Pancreas (tissue), 10 donors: ENCODE measurements around the gene RPP25L. TPM values are rescaled to one million over a fixed set of nuclear protein-coding genes. Genes with fewer than 3 reads are reported as not detected.
"Not testable (repeated sequence)": the region's sequence is repeated elsewhere in the genome, so short reads cannot be mapped to it uniquely, and the experiment has no call there.

Experiments
- ATAC-seq, 4 donors: fragments of 200-7000 bp; cut with Tn5 transposase; one replicate each; pipeline versions ENCODE4 v1.8.0 to v1.9.1; 2020; ENCODE audit warnings: mild to moderate bottlenecking in 4 of 4, moderate library complexity in 4 of 4
- DNase-seq, 6 donors: peaks; one replicate each; pipeline ENCODE4 v3.0.0-alpha.2; 2020
- FAIRE-seq: peaks from 2 replicates; lab custom pipeline; 2012; peaks lifted over from hg19 to GRCh38; lab: Jason Lieb, UNC
- H3K27ac ChIP-seq, 4 donors: fragments of 200-600 bp; sonication (generic); 1 replicate in 3 of 4; 2 replicates in 1 of 4; pipeline versions ENCODE4 v1.5.0 to v1.8.0; 2020
- H3K27me3 ChIP-seq, 4 donors: fragments of 200-600 bp; one replicate each; pipeline ENCODE4 v1.8.0; 2021
- H3K36me3 ChIP-seq, 3 donors: fragments of 200-600 bp; sonication (generic) in 1 of 3; one replicate each; pipeline versions ENCODE4 v1.5.0 to v1.8.0; 2020 to 2021
- H3K4me1 ChIP-seq, 3 donors: fragments of 200-600 bp; one replicate each; pipeline ENCODE4 v1.8.0; 2021
- H3K4me3 ChIP-seq, 4 donors: fragments of 200-600 bp; sonication (generic) in 2 of 4; one replicate each; pipeline versions ENCODE4 v1.5.0 to v1.8.0; 2020 to 2021
- H3K9me3 ChIP-seq, 4 donors: fragments of 200-600 bp; one replicate each; pipeline ENCODE4 v1.8.0; 2021
- CTCF ChIP-seq, 4 donors: fragments of 200-600 bp; sonication (generic) in 3 of 4; IDR thresholded peaks; one replicate each; pipeline versions ENCODE4 v1.5.0 to v1.8.0; 2021; ENCODE audit warnings: antibody characterized with exemption in 4 of 4
- WGBS, 2 donors: extraction: QIAGEN DNeasy Blood & Tissue Kit; methylation state at CpG; one replicate each; pipeline ENCODE4 v1.1.7; 2013; 5-methylcytosine and 5-hydroxymethylcytosine counted together
- intact Hi-C, 3 donors: fragments of 100-400 bp; cut with DNase I; formaldehyde crosslinking; loops; one replicate each; pipeline versions ENCODE4 v1.11.1 to v1.14.2; 2022
- polyA plus RNA-seq, 2 donors: library from polyadenylated mRNA; stranded (reverse); fragments of 200-250 nt; gene quantifications; one replicate each; pipeline ENCODE4 v1.2.3, GENCODE V29; 2013
- total RNA-seq, 6 donors: library from RNA; stranded (reverse); fragmentation: NEBNext Ultra II Directional in 4 of 6; extraction: Animal tissue kit (Norgen Biotek cat#: 25700) in 4 of 6; gene quantifications; one replicate each; pipeline versions ENCODE4 v1.2.1 to v1.2.4, GENCODE V29; 2021 to 2023
- donor health status: healthy with polysubstance abuse.
- donor health status: DM: no; HTN: no; CAD: no; lungs with moderate emphysema.
- donor health status: DM: no; HTN: no; CAD: no.
- donor health status: control.
- donor health status: control.
- donor health status: Bipolar disorder and iron deficiency.
- donor health status: DM: yes; HTN: yes; CAD: no.
- donor health status: DM: no; HTN: no; CAD: no.
- donor health status: DM: no; HTN: no; CAD: no.
- donor health status: DM: yes; HTN: yes; CAD: no.

The RPP25L gene
- total and polyA plus RNA-seq, 8 donors: 7.6 to 19.8 (median 12.4) TPM

GRCh38 chr9:34642679-34643078 lies 30.8 kb upstream of the RPP25L start:
- DNase-seq (no peak), FAIRE-seq (no peak), ATAC-seq (no peak)
- Histone ChIP-seq H3K27me3 (no peaks in the 10 kb centered on the region), H3K4me1 (peaks cover 8 to 16% (median 13%) of the 10 kb centered on the region in 3 donors), H3K9me3 (no peaks in the 10 kb centered on the region), H3K27ac (no peak overlapping the region), H3K4me3 (no peak overlapping the region), H3K36me3 (no peaks in the 10 kb centered on the region)
- TF ChIP-seq CTCF (IDR thresholded peaks at IDR 0.05): no peak
- intact Hi-C loops: no loop called here
- WGBS, 2 donors: 93 to 98% methylated on average over 1 of the region's 1 CpG

GRCh38 chr9:34639322-34639721 lies 27.4 kb upstream of the RPP25L start:
- H3K4me3 ChIP-seq, H3K27me3 ChIP-seq, DNase-seq, intact Hi-C loops, H3K36me3 ChIP-seq, H3K27ac ChIP-seq, H3K9me3 ChIP-seq, FAIRE-seq, ATAC-seq: not testable (repeated sequence)
- peaks cover 0 to 12% (median 7%) of the 10 kb centered on the region in 3 donors for H3K4me1 ChIP-seq
- 89 to 93% methylated on average over 8 of the region's 8 CpGs for WGBS, 2 donors

GRCh38 chr9:34638138-34638445 lies 26.2 kb upstream of the RPP25L start:
- WGBS, 2 donors: 9 to 12% methylated on average over 7 of the region's 7 CpGs
- H3K36me3 ChIP-seq: no peaks in the 10 kb centered on the region
- H3K9me3 ChIP-seq: no peaks in the 10 kb centered on the region
- TF ChIP-seq CTCF (IDR thresholded peaks at IDR 0.05): no peak
- DNase-seq: peak in 1 of 6 donors; percentile 54
- intact Hi-C loops: no loop called here
- no peaks in the 10 kb centered on the region for H3K27me3 ChIP-seq
- peaks cover 0 to 12% (median 7%) of the 10 kb centered on the region in 3 donors for H3K4me1 ChIP-seq
- peak overlapping the region; percentile 65 to 82 (median 74) for H3K27ac ChIP-seq
- H3K4me3 ChIP-seq: peak overlapping the region; percentile 55 to 82 (median 75)
- FAIRE-seq: no peak
- ATAC-seq: no peak

- TF ChIP-seq CTCF (IDR thresholded peaks at IDR 0.05): no peak
- peak within 1 kb of the TSS; percentile 65 to 82 (median 74) for H3K27ac ChIP-seq
- FAIRE-seq: no peak
These were observed 25.6 kb upstream of the RPP25L start, which contains the start of gene SIGMAR1 for GRCh38 chr9:34637356-34638137. Gene SIGMAR1, minus strand, starts transcription at chr9:34637787. Its CDS starts 90 bp downstream, at chr9:34637697.

GRCh38 chr9:34636791-34637355 lies 25.0 kb upstream of the RPP25L start:
- no peaks in the 10 kb centered on the region for H3K9me3 ChIP-seq
- H3K27me3 ChIP-seq: no peaks in the 10 kb centered on the region
- peaks cover 0 to 12% (median 7%) of the 10 kb centered on the region in 3 donors for H3K4me1 ChIP-seq
- DNase-seq (no peak), ATAC-seq (no peak), FAIRE-seq (no peak)
- peak overlapping the region; percentile 55 to 82 (median 75) for H3K4me3 ChIP-seq
- 6 to 8% methylated on average over 23 of the region's 23 CpGs for WGBS, 2 donors
- no peak for TF ChIP-seq CTCF (IDR thresholded peaks at IDR 0.05)
- intact Hi-C loops: no loop called here
- H3K36me3 ChIP-seq: no peaks in the 10 kb centered on the region
- peak overlapping the region; percentile 65 to 82 (median 74) for H3K27ac ChIP-seq

More at GRCh38 chr9:34637356-34638137, 25.6 kb upstream of the RPP25L start, which contains the start of gene SIGMAR1:
- intact Hi-C loops: no loop called here
- peak; percentile 91 to 97 (median 95) for DNase-seq
- Histone ChIP-seq H3K4me3 (peak within 1 kb of the TSS; percentile 55 to 82 (median 75)), H3K27me3 (no peaks in the 10 kb centered on the region), H3K9me3 (no peaks in the 10 kb centered on the region), H3K36me3 (no peaks in the 10 kb centered on the region), H3K4me1 (peaks cover 0 to 12% (median 7%) of the 10 kb centered on the region in 3 donors)
- peak; percentile 97 to 98 (median 98) for ATAC-seq
- WGBS, 2 donors: 0% methylated on average over 59 to 74 of the region's 74 CpGs
